Lower leg skin (tissue), 4 donors: ENCODE measurements around the gene ATP5PB. TPM values are rescaled to one million over a fixed set of nuclear protein-coding genes. Genes with fewer than 3 reads are reported as not detected.

Source experiments
- DNase-seq, 2 donors: peaks; one replicate each; pipeline ENCODE4 v3.0.0-alpha.2; 2019; ENCODE audit warnings: low spot score in 2 of 2
- H3K4me3 ChIP-seq: fragments of 200-600 bp; sonication (generic); 2 replicates; pipeline ENCODE4 v1.5.1; 2017; ENCODE audit warnings: mild to moderate bottlenecking, low read depth; ENCODE audit not compliant: poor library complexity, severe bottlenecking
- POLR2A ChIP-seq, 2 donors: fragments of 450-650 bp; IDR thresholded peaks; one replicate each; pipeline ENCODE4 v1.6.1; 2016 to 2017; ENCODE audit warnings: antibody characterized with exemption in 2 of 2, mild to moderate bottlenecking in 1 of 2, moderate library complexity in 1 of 2
- WGBS, 2 donors: methylation state at CpG; one replicate each; pipeline ENCODE4 v1.1.5; 2018; 5-methylcytosine and 5-hydroxymethylcytosine counted together
- intact Hi-C: fragments of 100-400 bp; cut with DNase I; formaldehyde crosslinking; loops from one replicate; pipeline ENCODE4 v1.15.0; 2023; ENCODE audit warnings: low total_unique reads
- total RNA-seq, 4 donors: library from RNA; depleted of rRNA; stranded (reverse); fragments of >200 nt; gene quantifications; one replicate each; pipeline ENCODE4 v1.1.0, GENCODE V29; 2016
- TF ChIP-seq, protein P1 (sequence below), 3 donors: fragments of 450-650 bp; IDR thresholded peaks; one replicate each; pipeline ENCODE4 v1.5.1; 2016; ENCODE audit warnings: antibody characterized with exemption in 3 of 3, mild to moderate bottlenecking in 3 of 3, moderate library complexity in 2 of 3

Gene ATP5PB
- total RNA-seq, 4 donors from 2014 or later: 113 to 219 (median 153) TPM

- DNase-seq: no peak
- WGBS, 2 donors: 97 to 98% methylated on average over 6 of the region's 6 CpGs
Measured at GRCh38 chr1:111461765-111462164, 12.5 kb downstream of the ATP5PB start.

GRCh38 chr1:111462370-111463028 is 13.2 kb downstream of the ATP5PB start:
- TF ChIP-seq POLR2A (IDR thresholded peaks at IDR 0.05): no peak
- TF ChIP-seq, protein P1, sequence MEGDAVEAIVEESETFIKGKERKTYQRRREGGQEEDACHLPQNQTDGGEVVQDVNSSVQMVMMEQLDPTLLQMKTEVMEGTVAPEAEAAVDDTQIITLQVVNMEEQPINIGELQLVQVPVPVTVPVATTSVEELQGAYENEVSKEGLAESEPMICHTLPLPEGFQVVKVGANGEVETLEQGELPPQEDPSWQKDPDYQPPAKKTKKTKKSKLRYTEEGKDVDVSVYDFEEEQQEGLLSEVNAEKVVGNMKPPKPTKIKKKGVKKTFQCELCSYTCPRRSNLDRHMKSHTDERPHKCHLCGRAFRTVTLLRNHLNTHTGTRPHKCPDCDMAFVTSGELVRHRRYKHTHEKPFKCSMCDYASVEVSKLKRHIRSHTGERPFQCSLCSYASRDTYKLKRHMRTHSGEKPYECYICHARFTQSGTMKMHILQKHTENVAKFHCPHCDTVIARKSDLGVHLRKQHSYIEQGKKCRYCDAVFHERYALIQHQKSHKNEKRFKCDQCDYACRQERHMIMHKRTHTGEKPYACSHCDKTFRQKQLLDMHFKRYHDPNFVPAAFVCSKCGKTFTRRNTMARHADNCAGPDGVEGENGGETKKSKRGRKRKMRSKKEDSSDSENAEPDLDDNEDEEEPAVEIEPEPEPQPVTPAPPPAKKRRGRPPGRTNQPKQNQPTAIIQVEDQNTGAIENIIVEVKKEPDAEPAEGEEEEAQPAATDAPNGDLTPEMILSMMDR (IDR thresholded peaks at IDR 0.05): no peak
- intact Hi-C loops: no loop called here
- DNase-seq: no peak
- WGBS, 2 donors: 92% methylated on average over 4 of the region's 4 CpGs
- H3K4me3 ChIP-seq: no peak overlapping the region

More at GRCh38 chr1:111461765-111462164, 12.5 kb downstream of the ATP5PB start:
- no peak overlapping the region for H3K4me3 ChIP-seq
- no peak for TF ChIP-seq POLR2A (IDR thresholded peaks at IDR 0.05)
- TF ChIP-seq, protein P1 (IDR thresholded peaks at IDR 0.05): no peak
- intact Hi-C loops: no loop called here

DNA sequence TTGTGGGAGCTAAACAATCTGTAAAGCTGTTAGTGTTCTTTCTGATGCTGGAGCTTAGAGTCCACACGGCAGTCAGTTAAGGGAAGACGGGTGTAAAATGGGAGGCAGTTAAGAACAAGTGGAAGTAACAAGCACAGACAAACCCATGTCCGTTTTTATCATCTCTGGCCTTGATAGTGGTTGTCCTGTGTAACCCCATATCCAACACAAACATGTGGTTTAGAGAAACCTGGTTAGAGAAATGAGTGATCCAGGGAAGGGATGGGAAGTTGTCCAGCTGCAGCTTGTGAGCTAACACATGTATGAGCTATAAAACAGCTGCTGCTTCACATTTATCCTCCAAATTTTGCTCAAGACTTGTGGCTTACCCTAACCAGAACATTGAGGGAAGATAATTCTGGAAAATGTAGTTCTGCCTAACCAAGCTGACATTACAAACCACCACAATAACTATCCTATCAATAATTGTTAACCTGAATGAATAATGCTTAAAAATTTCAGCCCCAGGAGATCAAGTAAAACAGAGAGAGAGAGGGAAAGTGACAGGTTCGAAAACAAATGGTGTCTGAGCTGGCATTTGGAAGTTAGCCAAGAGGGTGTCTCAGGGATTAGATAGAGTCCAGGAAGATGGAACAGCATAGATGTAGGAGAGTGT is 13.9 kb downstream of the ATP5PB start:
- intact Hi-C loops: no loop called here
- H3K4me3 ChIP-seq: no peak overlapping the region
- DNase-seq: no peak
- WGBS, 2 donors: 68 to 81% methylated on average over 4 of the region's 4 CpGs
- TF ChIP-seq POLR2A (IDR thresholded peaks at IDR 0.05): no peak
- TF ChIP-seq, protein P1 (IDR thresholded peaks at IDR 0.05): no peak

DNA sequence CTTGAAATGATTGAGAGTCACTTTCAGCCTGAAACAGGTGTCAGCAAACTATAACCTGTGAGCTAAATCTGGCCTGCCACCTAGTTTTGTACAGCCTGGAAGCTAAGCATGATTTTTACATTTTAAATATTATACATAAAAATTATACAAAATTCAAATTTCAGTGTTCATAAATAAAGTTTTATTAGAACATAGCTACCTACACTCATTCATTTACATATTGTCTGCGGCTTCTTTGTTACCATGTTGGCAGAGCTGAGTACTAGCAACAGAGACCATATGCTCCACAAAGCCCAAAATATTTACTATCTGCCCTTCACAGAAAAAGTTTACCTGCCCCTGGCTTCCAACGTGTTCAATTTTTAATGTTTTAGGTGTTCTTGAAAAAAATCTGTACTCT is 16.5 kb downstream of the ATP5PB start:
- WGBS, 2 donors: 95 to 96% methylated on average over 2 of the region's 2 CpGs
- TF ChIP-seq, protein P1 (IDR thresholded peaks at IDR 0.05): no peak
- no peak for TF ChIP-seq POLR2A (IDR thresholded peaks at IDR 0.05)
- intact Hi-C loops: no loop called here

DNA sequence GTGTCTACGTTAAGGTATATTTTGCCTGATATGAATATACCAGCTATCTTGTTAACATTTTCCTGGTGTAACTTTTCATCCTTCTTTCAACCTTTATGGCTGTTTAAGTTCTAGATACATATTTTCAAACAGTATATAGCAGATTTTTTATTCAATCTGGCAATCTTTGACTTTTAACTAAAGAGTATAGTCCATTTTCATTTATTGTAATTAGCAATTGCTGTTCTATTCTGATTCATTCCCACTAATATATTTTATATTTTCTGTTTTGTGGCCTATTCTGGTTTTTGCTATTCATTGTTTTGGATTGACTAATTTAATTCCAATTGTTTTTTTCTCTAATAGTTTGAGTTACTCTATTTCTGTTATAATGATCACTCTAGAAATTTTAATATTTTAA is 17.2 kb downstream of the ATP5PB start:
- intact Hi-C loops: no loop called here
- no peak for TF ChIP-seq POLR2A (IDR thresholded peaks at IDR 0.05)
- TF ChIP-seq, protein P1 (IDR thresholded peaks at IDR 0.05): no peak
- WGBS, 2 donors: 0% methylated on average over 1 of the region's 1 CpG
- H3K4me3 ChIP-seq: no peak overlapping the region
- no peak for DNase-seq

More for the DNA sequence above, 16.5 kb downstream of the ATP5PB start:
- H3K4me3 ChIP-seq: no peak overlapping the region
- no peak for DNase-seq
